Vein endothelial cell (primary cell): ENCODE results near the gene ARHGEF9. TPM values are rescaled to one million over a fixed set of nuclear protein-coding genes. Genes with fewer than 3 reads are reported as not detected.

Source experiments
- small RNA-seq: library from RNA; depleted of rRNA; stranded (forward); fragments of <200 nt; gene quantifications from one replicate; pipeline ENCODE3, GENCODE V24; 2012
- total RNA-seq: library from RNA; depleted of rRNA; stranded (reverse); fragments of >200 nt; gene quantifications from 2 replicates; pipeline ENCODE4 v1.2.3, GENCODE V29; 2012

Gene ARHGEF9
- total RNA-seq: 12.1 and 13.9 TPM in 2 replicates

GRCh38 chrX:63784902-63785707, at the start of gene ARHGEF9:
Gene ARHGEF9, minus strand, starts transcription at chrX:63785214. Its CDS starts 69 bp downstream, at chrX:63785145.

Small RNA genes within 50 kb of the gene (small RNA-seq; reads per million reads assigned to genes)
- not detected for gene MIR1468
